SK-N-SH treated with all-trans-retinoic acid at 6 μM for 48 hours (cell line): Measurements from ENCODE around the gene ZMYND11.

Experiments
- ATAC-seq: fragments of 200-7000 bp; cut with Tn5 transposase; 3 replicates; pipeline ENCODE4 v1.9.1; 2020; ENCODE audit warnings: mild to moderate bottlenecking, moderate library complexity
- ARNTL ChIP-seq: fragments of 450-650 bp; formaldehyde crosslinking; IDR thresholded peaks from 2 replicates; pipeline ENCODE4 v1.5.0; 2020; ENCODE audit warnings: low read depth, mild to moderate bottlenecking, moderate library complexity, borderline replicate concordance
- BACH2 ChIP-seq: fragments of 250-450 bp; sonication (Bioruptor Pico); IDR thresholded peaks from 2 replicates; pipeline ENCODE4 v1.9.0; 2021; ENCODE audit warnings: mild to moderate bottlenecking, borderline replicate concordance
- CSDC2 ChIP-seq: fragments of 250-450 bp; sonication (Bioruptor Pico); IDR thresholded peaks from 2 replicates; pipeline ENCODE4 v1.5.0; 2020; ENCODE audit warnings: mild to moderate bottlenecking, moderate library complexity
- ESRRG ChIP-seq: fragments of 250-450 bp; sonication (Bioruptor Pico); IDR thresholded peaks from 2 replicates; pipeline ENCODE4 v1.6.1; 2021; ENCODE audit warnings: mild to moderate bottlenecking
- GLIS3 ChIP-seq: fragments of 250-450 bp; sonication (Bioruptor Pico); IDR thresholded peaks from 2 replicates; pipeline ENCODE4 v1.5.0; 2020; ENCODE audit warnings: mild to moderate bottlenecking, moderate library complexity
- ISL1 ChIP-seq: fragments of 250-450 bp; sonication (Bioruptor Pico); IDR thresholded peaks from 2 replicates; pipeline ENCODE4 v2.1.2; 2022; ENCODE audit warnings: mild to moderate bottlenecking, moderate library complexity
- OSR1 ChIP-seq: fragments of 250-450 bp; sonication (Bioruptor Pico); IDR thresholded peaks from 2 replicates; pipeline ENCODE4 v1.8.0; 2022; ENCODE audit warnings: moderate library complexity, mild to moderate bottlenecking, inconsistent platforms
- PPARA ChIP-seq: fragments of 250-450 bp; sonication (Bioruptor Pico); IDR thresholded peaks from 2 replicates; pipeline ENCODE4 v1.5.0; 2020; ENCODE audit warnings: mild to moderate bottlenecking, borderline replicate concordance
- RARB ChIP-seq: fragments of 250-450 bp; sonication (Bioruptor Pico); IDR thresholded peaks from 2 replicates; pipeline ENCODE4 v1.8.0; 2021; ENCODE audit warnings: mild to moderate bottlenecking, moderate library complexity
- SNAI2 ChIP-seq: fragments of 250-450 bp; sonication (Bioruptor Pico); IDR thresholded peaks from 2 replicates; pipeline ENCODE4 v1.5.0; 2020; ENCODE audit warnings: mild to moderate bottlenecking, moderate library complexity
- TCF4 ChIP-seq: fragments of 250-450 bp; sonication (Bioruptor Pico); IDR thresholded peaks from 2 replicates; pipeline ENCODE4 v1.8.0; 2021; ENCODE audit warnings: mild to moderate bottlenecking, moderate library complexity, borderline replicate concordance
- TOX ChIP-seq: fragments of 250-450 bp; sonication (Bioruptor Pico); IDR thresholded peaks from 2 replicates; pipeline ENCODE4 v1.8.0; 2021; ENCODE audit warnings: mild to moderate bottlenecking, moderate library complexity, borderline replicate concordance
- ZC3H10 ChIP-seq: fragments of 250-450 bp; sonication (Bioruptor Pico); IDR thresholded peaks from 2 replicates; pipeline ENCODE4 v1.5.1; 2021; ENCODE audit warnings: mild to moderate bottlenecking, moderate library complexity
- ZFP3 ChIP-seq: fragments of 250-450 bp; sonication (Bioruptor Pico); IDR thresholded peaks from 2 replicates; pipeline ENCODE4 v1.5.0; 2020; ENCODE audit warnings: mild to moderate bottlenecking, moderate library complexity
- ZFP30 ChIP-seq: fragments of 450-650 bp; formaldehyde crosslinking; IDR thresholded peaks from 2 replicates; pipeline ENCODE4 v1.5.0; 2022; ENCODE audit warnings: mild to moderate bottlenecking, moderate library complexity
- ZNF565 ChIP-seq: fragments of 450-650 bp; formaldehyde crosslinking; conservative IDR thresholded peaks from 2 replicates; pipeline ENCODE4 v1.5.0; 2020; ENCODE audit warnings: low read depth, mild to moderate bottlenecking, moderate library complexity
- ZNF70 ChIP-seq: fragments of 450-650 bp; formaldehyde crosslinking; IDR thresholded peaks from 2 replicates; pipeline ENCODE4 v1.5.0; 2020; ENCODE audit warnings: mild to moderate bottlenecking, moderate library complexity
- ZNF8 ChIP-seq: fragments of 450-650 bp; formaldehyde crosslinking; IDR thresholded peaks from 2 replicates; pipeline ENCODE4 v1.5.0; 2020; ENCODE audit warnings: mild to moderate bottlenecking, moderate library complexity
- TF ChIP-seq, protein P1 (sequence below): fragments of 250-450 bp; sonication (Bioruptor Pico); IDR thresholded peaks from 2 replicates; pipeline ENCODE4 v1.5.1; 2020; ENCODE audit warnings: low read depth, mild to moderate bottlenecking, moderate library complexity
- TF ChIP-seq, protein P2 (sequence below): fragments of 250-450 bp; sonication (Bioruptor Pico); IDR thresholded peaks from 2 replicates; pipeline ENCODE4 v1.8.0; 2020; ENCODE audit warnings: mild to moderate bottlenecking, moderate library complexity, borderline replicate concordance
- TF ChIP-seq, protein P3 (sequence below): fragments of 250-450 bp; sonication (Bioruptor Pico); IDR thresholded peaks from 2 replicates; pipeline ENCODE4 v1.5.0; 2020; ENCODE audit warnings: mild to moderate bottlenecking, moderate library complexity
- TF ChIP-seq, protein P4 (sequence below): fragments of 250-450 bp; sonication (Bioruptor Pico); IDR thresholded peaks from 2 replicates; pipeline ENCODE4 v1.8.0; 2021; ENCODE audit warnings: low read depth, mild to moderate bottlenecking, moderate library complexity, borderline replicate concordance
- TF ChIP-seq, protein P5 (sequence below): fragments of 250-450 bp; sonication (Bioruptor Pico); IDR thresholded peaks from 2 replicates; pipeline ENCODE4 v1.5.1; 2021; ENCODE audit warnings: mild to moderate bottlenecking, moderate library complexity

The ZMYND11 gene

DNA sequence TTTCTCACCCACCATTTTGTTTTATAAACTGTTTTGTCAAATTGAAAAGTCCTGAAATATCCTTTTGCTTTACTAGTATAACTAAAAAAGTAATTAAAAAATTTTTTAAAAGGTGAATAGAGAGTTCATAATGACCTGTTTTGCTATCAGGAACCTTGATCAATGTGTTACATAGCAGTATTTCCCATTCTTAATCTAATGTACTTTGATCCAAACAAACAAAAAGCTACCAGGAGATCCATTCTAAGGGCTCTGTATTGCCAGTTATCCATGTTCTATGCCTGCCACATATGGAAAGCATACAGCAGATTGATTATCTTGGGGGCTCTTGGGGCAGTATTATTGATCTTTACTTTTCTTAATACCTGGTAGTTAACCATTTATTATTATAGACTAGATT lies 32.1 kb downstream of the ZMYND11 start (continued):
- TF ChIP-seq, protein P1, sequence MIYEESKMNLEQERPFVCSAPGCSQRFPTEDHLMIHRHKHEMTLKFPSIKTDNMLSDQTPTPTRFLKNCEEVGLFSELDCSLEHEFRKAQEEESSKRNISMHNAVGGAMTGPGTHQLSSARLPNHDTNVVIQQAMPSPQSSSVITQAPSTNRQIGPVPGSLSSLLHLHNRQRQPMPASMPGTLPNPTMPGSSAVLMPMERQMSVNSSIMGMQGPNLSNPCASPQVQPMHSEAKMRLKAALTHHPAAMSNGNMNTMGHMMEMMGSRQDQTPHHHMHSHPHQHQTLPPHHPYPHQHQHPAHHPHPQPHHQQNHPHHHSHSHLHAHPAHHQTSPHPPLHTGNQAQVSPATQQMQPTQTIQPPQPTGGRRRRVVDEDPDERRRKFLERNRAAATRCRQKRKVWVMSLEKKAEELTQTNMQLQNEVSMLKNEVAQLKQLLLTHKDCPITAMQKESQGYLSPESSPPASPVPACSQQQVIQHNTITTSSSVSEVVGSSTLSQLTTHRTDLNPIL (CRISPR knock-in tag): no peak
- TF ChIP-seq ESRRG (CRISPR knock-in tag) (no peak), ZFP30 (CRISPR knock-in tag) (no peak), OSR1 (CRISPR knock-in tag) (no peak), GLIS3 (CRISPR knock-in tag) (no peak), ZNF8 (CRISPR knock-in tag) (no peak), ISL1 (CRISPR knock-in tag) (no peak), BACH2 (CRISPR knock-in tag) (no peak), ZNF565 (CRISPR knock-in tag) (no peak), ZNF70 (no peak)
- TF ChIP-seq, all 23 proteins: peak for 0

DNA sequence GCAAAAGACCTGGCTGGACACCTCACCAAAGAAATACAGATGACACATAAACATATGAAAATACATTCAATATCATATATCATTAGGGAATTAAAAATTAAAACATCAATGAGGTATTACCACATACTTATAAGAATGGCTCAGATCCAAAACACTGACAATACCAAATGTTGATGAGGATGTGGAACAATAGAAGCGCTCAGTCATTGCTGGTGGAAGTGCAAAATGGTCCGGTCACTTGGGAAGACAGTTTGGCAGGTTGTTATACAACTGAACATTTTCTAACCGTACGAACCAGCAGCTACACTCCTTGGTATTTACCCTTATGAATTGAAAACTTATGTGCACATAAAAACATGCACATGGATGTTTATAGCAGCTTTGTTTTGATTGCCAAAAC lies 38.5 kb downstream of the ZMYND11 start:
- no peak for ATAC-seq

DNA sequence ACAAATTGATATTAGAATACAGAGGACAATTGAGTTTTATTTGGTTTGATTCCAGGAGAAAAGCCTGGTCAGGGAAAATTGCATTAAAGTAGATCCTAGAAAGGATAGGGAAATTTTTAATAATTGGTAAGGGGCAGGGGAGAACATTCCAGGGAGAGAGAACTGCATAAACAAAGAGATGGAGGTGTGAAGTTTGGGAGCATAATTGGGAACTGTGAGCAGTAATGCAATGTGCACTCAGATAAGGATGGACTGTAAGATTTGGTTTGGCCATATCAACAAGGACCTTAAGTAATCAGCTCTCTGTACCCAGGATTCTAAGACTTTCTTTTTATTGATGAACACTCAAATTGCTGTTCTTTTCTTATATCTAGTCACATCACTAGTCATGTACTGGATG lies 41.4 kb downstream of the ZMYND11 start:
- ATAC-seq: no peak
- no peak for TF ChIP-seq ESRRG (CRISPR knock-in tag)
- TF ChIP-seq RARB: no peak
- no peak for TF ChIP-seq CSDC2 (CRISPR knock-in tag)
- no peak for TF ChIP-seq GLIS3 (CRISPR knock-in tag)
- no peak for TF ChIP-seq ZNF70
- TF ChIP-seq SNAI2: no peak
- TF ChIP-seq BACH2 (CRISPR knock-in tag): no peak
- TF ChIP-seq ZNF8 (CRISPR knock-in tag): no peak
- TF ChIP-seq, protein P1 (CRISPR knock-in tag): no peak
- TF ChIP-seq, protein P2, sequence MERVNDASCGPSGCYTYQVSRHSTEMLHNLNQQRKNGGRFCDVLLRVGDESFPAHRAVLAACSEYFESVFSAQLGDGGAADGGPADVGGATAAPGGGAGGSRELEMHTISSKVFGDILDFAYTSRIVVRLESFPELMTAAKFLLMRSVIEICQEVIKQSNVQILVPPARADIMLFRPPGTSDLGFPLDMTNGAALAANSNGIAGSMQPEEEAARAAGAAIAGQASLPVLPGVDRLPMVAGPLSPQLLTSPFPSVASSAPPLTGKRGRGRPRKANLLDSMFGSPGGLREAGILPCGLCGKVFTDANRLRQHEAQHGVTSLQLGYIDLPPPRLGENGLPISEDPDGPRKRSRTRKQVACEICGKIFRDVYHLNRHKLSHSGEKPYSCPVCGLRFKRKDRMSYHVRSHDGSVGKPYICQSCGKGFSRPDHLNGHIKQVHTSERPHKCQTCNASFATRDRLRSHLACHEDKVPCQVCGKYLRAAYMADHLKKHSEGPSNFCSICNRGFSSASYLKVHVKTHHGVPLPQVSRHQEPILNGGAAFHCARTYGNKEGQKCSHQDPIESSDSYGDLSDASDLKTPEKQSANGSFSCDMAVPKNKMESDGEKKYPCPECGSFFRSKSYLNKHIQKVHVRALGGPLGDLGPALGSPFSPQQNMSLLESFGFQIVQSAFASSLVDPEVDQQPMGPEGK (CRISPR knock-in tag): no peak
- TF ChIP-seq ZFP3 (CRISPR knock-in tag): no peak
- no peak for TF ChIP-seq TOX (CRISPR knock-in tag)
- TF ChIP-seq ZNF565 (CRISPR knock-in tag): no peak
- TF ChIP-seq PPARA: no peak
- no peak for TF ChIP-seq ZC3H10
- no peak for TF ChIP-seq ARNTL (CRISPR knock-in tag)
- TF ChIP-seq, protein P3, sequence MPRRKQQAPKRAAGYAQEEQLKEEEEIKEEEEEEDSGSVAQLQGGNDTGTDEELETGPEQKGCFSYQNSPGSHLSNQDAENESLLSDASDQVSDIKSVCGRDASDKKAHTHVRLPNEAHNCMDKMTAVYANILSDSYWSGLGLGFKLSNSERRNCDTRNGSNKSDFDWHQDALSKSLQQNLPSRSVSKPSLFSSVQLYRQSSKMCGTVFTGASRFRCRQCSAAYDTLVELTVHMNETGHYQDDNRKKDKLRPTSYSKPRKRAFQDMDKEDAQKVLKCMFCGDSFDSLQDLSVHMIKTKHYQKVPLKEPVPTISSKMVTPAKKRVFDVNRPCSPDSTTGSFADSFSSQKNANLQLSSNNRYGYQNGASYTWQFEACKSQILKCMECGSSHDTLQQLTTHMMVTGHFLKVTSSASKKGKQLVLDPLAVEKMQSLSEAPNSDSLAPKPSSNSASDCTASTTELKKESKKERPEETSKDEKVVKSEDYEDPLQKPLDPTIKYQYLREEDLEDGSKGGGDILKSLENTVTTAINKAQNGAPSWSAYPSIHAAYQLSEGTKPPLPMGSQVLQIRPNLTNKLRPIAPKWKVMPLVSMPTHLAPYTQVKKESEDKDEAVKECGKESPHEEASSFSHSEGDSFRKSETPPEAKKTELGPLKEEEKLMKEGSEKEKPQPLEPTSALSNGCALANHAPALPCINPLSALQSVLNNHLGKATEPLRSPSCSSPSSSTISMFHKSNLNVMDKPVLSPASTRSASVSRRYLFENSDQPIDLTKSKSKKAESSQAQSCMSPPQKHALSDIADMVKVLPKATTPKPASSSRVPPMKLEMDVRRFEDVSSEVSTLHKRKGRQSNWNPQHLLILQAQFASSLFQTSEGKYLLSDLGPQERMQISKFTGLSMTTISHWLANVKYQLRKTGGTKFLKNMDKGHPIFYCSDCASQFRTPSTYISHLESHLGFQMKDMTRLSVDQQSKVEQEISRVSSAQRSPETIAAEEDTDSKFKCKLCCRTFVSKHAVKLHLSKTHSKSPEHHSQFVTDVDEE (CRISPR knock-in tag): no peak
- TF ChIP-seq ISL1 (CRISPR knock-in tag): no peak
- TF ChIP-seq, protein P4, sequence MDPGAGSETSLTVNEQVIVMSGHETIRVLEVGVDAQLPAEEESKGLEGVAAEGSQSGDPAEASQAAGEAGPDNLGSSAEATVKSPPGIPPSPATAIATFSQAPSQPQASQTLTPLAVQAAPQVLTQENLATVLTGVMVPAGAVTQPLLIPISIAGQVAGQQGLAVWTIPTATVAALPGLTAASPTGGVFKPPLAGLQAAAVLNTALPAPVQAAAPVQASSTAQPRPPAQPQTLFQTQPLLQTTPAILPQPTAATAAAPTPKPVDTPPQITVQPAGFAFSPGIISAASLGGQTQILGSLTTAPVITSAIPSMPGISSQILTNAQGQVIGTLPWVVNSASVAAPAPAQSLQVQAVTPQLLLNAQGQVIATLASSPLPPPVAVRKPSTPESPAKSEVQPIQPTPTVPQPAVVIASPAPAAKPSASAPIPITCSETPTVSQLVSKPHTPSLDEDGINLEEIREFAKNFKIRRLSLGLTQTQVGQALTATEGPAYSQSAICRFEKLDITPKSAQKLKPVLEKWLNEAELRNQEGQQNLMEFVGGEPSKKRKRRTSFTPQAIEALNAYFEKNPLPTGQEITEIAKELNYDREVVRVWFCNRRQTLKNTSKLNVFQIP (CRISPR knock-in tag): no peak
- TF ChIP-seq, protein P5, sequence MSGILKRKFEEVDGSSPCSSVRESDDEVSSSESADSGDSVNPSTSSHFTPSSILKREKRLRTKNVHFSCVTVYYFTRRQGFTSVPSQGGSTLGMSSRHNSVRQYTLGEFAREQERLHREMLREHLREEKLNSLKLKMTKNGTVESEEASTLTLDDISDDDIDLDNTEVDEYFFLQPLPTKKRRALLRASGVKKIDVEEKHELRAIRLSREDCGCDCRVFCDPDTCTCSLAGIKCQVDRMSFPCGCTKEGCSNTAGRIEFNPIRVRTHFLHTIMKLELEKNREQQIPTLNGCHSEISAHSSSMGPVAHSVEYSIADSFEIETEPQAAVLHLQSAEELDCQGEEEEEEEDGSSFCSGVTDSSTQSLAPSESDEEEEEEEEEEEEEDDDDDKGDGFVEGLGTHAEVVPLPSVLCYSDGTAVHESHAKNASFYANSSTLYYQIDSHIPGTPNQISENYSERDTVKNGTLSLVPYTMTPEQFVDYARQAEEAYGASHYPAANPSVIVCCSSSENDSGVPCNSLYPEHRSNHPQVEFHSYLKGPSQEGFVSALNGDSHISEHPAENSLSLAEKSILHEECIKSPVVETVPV (CRISPR knock-in tag): no peak

More for the DNA sequence above, 38.5 kb downstream of the ZMYND11 start:
- TF ChIP-seq TCF4 (no peak), ISL1 (CRISPR knock-in tag) (no peak)
